Fibroblast of lung (primary cell): ENCODE measurements around the gene BTNL3. TPM values are rescaled to one million over a fixed set of nuclear protein-coding genes. Genes with fewer than 3 reads are reported as not detected.

Experiments used
- DNase-seq, 2 donors: peaks; one replicate each; pipeline versions ENCODE4 v3.0.0 to v3.0.0-alpha.2; 2010; ENCODE audit warnings: low read depth in 2 of 2
- H2AFZ ChIP-seq: 2 replicates; pipeline ENCODE4 v1.5.1; 2012; ENCODE audit warnings: low read length, control low read depth, inconsistent platforms
- H3K27ac ChIP-seq: 2 replicates; pipeline ENCODE4 v1.5.1; 2011; ENCODE audit warnings: low read length, control low read depth; ENCODE audit not compliant: insufficient read depth
- H3K27me3 ChIP-seq: 2 replicates; pipeline ENCODE4 v1.5.1; 2011; ENCODE audit warnings: mild to moderate bottlenecking, low read length; ENCODE audit not compliant: control insufficient read depth, insufficient read depth
- H3K36me3 ChIP-seq: 2 replicates; pipeline ENCODE4 v1.5.1; 2011; ENCODE audit warnings: low read length; ENCODE audit not compliant: control insufficient read depth, insufficient read depth
- H3K4me1 ChIP-seq: 2 replicates; pipeline ENCODE4 v1.5.1; 2011; ENCODE audit warnings: low read length; ENCODE audit not compliant: control insufficient read depth, insufficient read depth; ENCODE audit errors: extremely low read depth
- H3K4me2 ChIP-seq: 2 replicates; pipeline ENCODE4 v1.5.1; 2011; ENCODE audit warnings: low read length, control low read depth; ENCODE audit not compliant: insufficient read depth; ENCODE audit errors: extremely low read depth
- H3K4me3 ChIP-seq, 4 experiments: fragments of 200-600 bp in 1 of 4; sonication (generic) in 1 of 4; replicated peaks in 1 of 4; 2 replicates each; pipeline ENCODE4 v1.5.1; 2011 to 2016; ENCODE audit warnings: low read length in 4 of 4, low read depth in 3 of 4, mild to moderate bottlenecking in 3 of 4, control low read depth in 2 of 4, inconsistent platforms in 1 of 4, mixed read lengths in 1 of 4; ENCODE audit not compliant: insufficient read depth in 1 of 4; ENCODE audit errors: control extremely low read depth in 1 of 4
- H3K79me2 ChIP-seq: 2 replicates; pipeline ENCODE4 v1.5.1; 2012; ENCODE audit warnings: mild to moderate bottlenecking, low read length, inconsistent platforms; ENCODE audit not compliant: control insufficient read depth, insufficient read depth
- H3K9ac ChIP-seq: 2 replicates; pipeline ENCODE4 v1.5.1; 2011; ENCODE audit warnings: mild to moderate bottlenecking, low read length, control low read depth; ENCODE audit not compliant: insufficient read depth
- H3K9me3 ChIP-seq: 2 replicates; pipeline ENCODE4 v1.5.1; 2012; ENCODE audit warnings: low read depth, low read length; ENCODE audit not compliant: control insufficient read depth, insufficient read depth
- H4K20me1 ChIP-seq: 2 replicates; pipeline ENCODE4 v1.5.1; 2011; ENCODE audit warnings: low read length; ENCODE audit not compliant: control insufficient read depth, insufficient read depth; ENCODE audit errors: extremely low read depth
- CTCF ChIP-seq, 2 donors: IDR thresholded peaks in 1 of 2; conservative IDR thresholded peaks in 1 of 2; 1 replicate in 1 of 2; 2 replicates in 1 of 2; pipeline ENCODE4 v1.5.1; 2011 to 2012; ENCODE audit warnings: low read length in 2 of 2, control low read depth in 1 of 2, inconsistent platforms in 1 of 2, low read depth in 1 of 2, mild to moderate bottlenecking in 1 of 2
- EZH2 ChIP-seq: IDR thresholded peaks from 2 replicates; pipeline ENCODE4 v1.5.1; 2012; ENCODE audit warnings: low read length, control low read depth, mild to moderate bottlenecking; ENCODE audit errors: missing control alignments
- polyA plus RNA-seq, 2 donors: library from polyadenylated mRNA; depleted of rRNA in 1 of 2; stranded (reverse) in 1 of 2; unstranded in 1 of 2; fragments of >200 nt; gene quantifications; 2 replicates each; pipeline ENCODE4 v1.2.1, GENCODE V29; 2011 to 2012; ENCODE audit warnings: missing spikeins in 1 of 2
- total RNA-seq: library from RNA; depleted of rRNA; stranded (reverse); fragments of >200 nt; gene quantifications from 2 replicates; pipeline ENCODE4 v1.2.1, GENCODE V29; 2014

BTNL3 gene
- total and polyA plus RNA-seq, 2 donors (not counting 1 experiment from before 2014, with no cell fraction given), result not detected

DNA sequence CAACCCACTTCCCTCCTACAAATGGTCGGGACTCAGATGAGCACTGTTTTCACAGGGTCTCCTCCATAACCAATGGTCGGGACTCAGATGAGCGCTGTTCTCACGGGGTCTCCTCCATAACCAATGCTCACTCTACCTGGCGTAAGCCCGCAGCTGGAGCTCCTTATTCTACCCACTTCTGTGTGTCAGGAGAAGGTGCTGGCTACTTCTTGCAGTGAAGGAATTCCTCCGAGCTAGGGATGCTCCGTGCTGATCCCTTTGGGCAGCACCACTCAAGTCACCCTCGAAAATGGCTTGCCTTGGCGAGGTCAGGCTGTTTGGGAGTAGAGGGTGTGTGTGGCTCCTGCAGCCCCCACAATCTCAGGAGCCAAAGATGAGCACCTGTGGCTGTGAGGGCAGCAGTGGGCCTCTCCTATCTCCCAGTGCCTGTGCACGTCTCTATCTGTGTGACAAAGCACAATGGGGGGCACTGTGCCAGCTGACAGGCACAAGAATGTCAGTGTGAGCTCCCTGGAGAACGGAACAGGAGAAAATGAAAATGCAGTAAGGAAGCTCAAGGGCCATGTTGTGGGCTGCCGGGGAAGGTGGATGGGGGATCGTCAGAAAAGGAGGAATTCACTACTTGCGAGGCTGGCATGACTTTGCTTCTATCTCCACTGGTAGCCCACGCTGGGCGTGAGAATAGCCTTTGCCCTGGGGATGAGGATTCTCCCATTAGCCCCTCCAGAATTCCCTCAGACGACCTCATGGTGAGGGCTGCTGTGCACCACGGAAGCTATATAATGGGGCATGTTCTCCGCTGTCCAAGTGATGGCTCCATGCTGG, 47.6 kb downstream of the BTNL3 start:
- Histone ChIP-seq H3K27me3 (no peaks in the 10 kb centered on the region), H2AFZ (no peak overlapping the region), H3K27ac (no peak overlapping the region), H3K36me3 (no peaks in the 10 kb centered on the region), H3K4me3 (no peak overlapping the region), H3K9me3 (no peaks in the 10 kb centered on the region), H3K4me1 (no peaks in the 10 kb centered on the region), H3K4me2 (no peak overlapping the region), H4K20me1 (no peaks in the 10 kb centered on the region), H3K9ac (no peak overlapping the region), H3K79me2 (no peaks in the 10 kb centered on the region)
- no peak for DNase-seq
- TF ChIP-seq EZH2 (no peak), CTCF (conservative IDR thresholded peaks at IDR 0.05 in 1 of 2, IDR thresholded peaks at IDR 0.05 in 1 of 2; ENCODE audit: low read depth in 1 of 2, low read length in 2 of 2) (no peak)

GRCh38 chr5:181036816-181037364, 48.2 kb downstream of the BTNL3 start:
- TF ChIP-seq CTCF (conservative IDR thresholded peaks at IDR 0.05 in 1 of 2, IDR thresholded peaks at IDR 0.05 in 1 of 2; ENCODE audit: low read depth in 1 of 2, low read length in 2 of 2) (no peak), EZH2 (no peak)
- DNase-seq, result no peak
- Histone ChIP-seq H4K20me1 (no peaks in the 10 kb centered on the region), H3K9ac (no peak overlapping the region), H3K79me2 (no peaks in the 10 kb centered on the region), H3K36me3 (no peaks in the 10 kb centered on the region), H3K4me2 (no peak overlapping the region), H3K4me3 (no peak overlapping the region), H2AFZ (no peak overlapping the region), H3K27ac (no peak overlapping the region), H3K27me3 (no peaks in the 10 kb centered on the region), H3K9me3 (no peaks in the 10 kb centered on the region), H3K4me1 (no peaks in the 10 kb centered on the region)

GRCh38 chr5:181037365-181037861, 48.8 kb downstream of the BTNL3 start:
- Histone ChIP-seq H3K79me2 (no peaks in the 10 kb centered on the region), H3K9ac (no peak overlapping the region), H2AFZ (no peak overlapping the region), H3K9me3 (no peaks in the 10 kb centered on the region), H3K27me3 (no peaks in the 10 kb centered on the region), H3K4me3 (no peak overlapping the region), H3K36me3 (no peaks in the 10 kb centered on the region), H4K20me1 (no peaks in the 10 kb centered on the region), H3K27ac (no peak overlapping the region), H3K4me1 (no peaks in the 10 kb centered on the region), H3K4me2 (no peak overlapping the region)
- TF ChIP-seq CTCF (conservative IDR thresholded peaks at IDR 0.05 in 1 of 2, IDR thresholded peaks at IDR 0.05 in 1 of 2; ENCODE audit: low read depth in 1 of 2, low read length in 2 of 2) (no peak), EZH2 (no peak)
- no peak for DNase-seq
